NK-92 (cell line): ENCODE data around the gene CNTNAP2.
"Not testable (repeated sequence)": the region's sequence is repeated elsewhere in the genome, so short reads cannot be mapped to it uniquely, and the experiment has no call there.

Experiments
- DNase-seq: peaks from one replicate; lab custom pipeline; 2025; ENCODE audit not compliant: unreplicated experiment; lab: John Stamatoyannopoulos, UW

The CNTNAP2 gene

DNA sequence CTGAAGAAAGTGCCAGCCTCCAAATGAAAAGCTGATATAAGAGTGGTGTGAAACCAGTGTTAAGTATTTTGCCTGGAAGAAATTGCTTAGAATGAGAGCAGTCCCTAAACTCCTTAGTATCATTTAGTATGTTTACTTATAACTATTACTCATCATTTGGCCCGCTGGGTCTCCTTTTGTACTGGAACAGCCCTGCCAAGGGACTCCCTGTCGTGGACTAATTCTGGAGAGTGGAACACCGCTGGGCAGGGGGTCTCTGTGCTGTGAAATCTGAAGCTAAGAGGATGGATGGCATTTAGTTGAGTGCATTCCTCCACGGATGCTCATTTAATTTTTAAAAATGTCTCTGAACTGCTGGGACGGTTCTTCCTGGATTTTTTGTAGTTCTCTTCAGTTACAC lies 1584.1 kb downstream of the CNTNAP2 start:
- no peak for DNase-seq

DNA sequence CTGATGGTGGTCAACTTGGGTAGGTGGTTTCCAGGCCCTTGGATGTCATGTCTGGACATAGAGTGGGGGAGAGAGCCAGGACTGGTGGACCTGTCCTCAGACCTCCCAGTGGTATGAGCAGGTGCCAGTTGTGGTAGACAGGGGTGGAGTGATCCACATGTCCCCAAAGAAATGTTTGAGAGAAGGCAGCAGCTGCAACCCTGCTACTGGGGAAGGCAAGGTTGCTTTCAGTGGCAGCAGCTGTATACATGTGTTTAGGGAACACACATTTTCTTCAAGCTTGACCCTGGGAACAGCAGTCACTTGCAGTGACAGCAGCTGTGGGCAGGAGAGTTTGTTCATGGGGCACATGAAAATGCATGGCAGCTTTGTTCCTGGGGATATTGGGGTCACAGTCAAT lies 1591.3 kb downstream of the CNTNAP2 start:
- no peak for DNase-seq

DNA sequence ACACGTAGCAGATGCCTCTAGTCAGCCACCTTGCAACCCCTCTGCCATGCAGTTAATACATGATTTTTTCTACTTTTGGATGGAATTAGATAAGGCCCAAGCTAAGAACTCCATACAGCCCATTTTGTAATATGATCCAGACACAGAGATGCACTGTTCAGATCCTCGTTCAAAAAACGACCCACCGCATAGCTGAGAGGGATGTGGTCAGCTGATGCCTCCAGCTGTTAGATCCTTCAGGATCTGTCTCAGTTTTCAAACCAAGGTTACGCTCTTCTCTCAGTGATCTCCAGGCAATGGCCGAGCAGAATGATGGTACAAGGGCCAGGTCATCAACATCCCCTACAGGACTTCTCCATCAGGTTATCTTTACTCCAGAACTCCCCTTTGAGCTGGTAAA lies 1592.3 kb downstream of the CNTNAP2 start:
- no peak for DNase-seq

GRCh38 chr7:147711447-147711846 lies 1594.8 kb downstream of the CNTNAP2 start:
- no peak for DNase-seq

GRCh38 chr7:147721962-147722830 lies 1605.6 kb downstream of the CNTNAP2 start:
- DNase-seq: no peak

DNA sequence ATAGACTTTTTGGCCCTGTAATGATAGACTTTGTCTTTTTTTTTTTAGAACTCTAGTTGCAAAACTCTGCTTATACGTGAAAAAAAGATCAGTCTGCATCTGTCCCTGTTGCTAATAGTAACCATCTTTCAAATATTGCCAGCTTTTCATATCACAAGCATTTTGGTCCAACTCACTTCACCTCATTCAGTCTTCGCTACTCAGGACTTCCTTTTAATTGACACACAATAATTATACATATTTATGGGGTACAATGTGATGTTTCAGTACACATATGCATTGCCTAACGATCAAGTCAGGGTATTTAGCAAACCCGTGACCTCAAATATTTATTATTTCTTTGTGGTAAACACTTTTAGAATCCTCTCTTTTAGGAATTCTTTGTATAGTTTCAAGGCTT lies 1606.9 kb downstream of the CNTNAP2 start:
- DNase-seq: no peak

DNA sequence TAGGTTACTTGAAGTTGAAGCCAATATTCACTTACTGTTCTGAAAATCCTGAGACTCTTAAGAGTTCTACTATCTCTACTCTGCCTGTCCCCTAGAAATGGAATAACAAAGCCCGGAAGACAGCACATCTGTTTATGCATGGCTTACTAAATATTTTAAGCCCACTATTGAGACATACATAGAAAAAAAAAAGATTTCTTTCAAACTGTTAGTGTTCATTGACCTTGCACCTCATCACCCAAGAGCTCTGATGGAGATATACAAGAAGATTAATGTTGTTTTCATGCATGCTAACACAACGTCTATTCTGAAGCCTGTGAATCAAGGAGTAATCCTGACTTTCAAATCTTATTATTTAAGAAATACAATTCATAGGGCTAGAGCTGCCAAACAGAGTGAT lies 1614.7 kb downstream of the CNTNAP2 start:
- no peak for DNase-seq

GRCh38 chr7:147737559-147738214 lies 1621.1 kb downstream of the CNTNAP2 start:
- DNase-seq: not testable (repeated sequence)

- DNase-seq: no peak
These were observed 1625.7 kb downstream of the CNTNAP2 start for GRCh38 chr7:147742301-147742700.

GRCh38 chr7:147756300-147756699 lies 1639.7 kb downstream of the CNTNAP2 start:
- no peak for DNase-seq

DNA sequence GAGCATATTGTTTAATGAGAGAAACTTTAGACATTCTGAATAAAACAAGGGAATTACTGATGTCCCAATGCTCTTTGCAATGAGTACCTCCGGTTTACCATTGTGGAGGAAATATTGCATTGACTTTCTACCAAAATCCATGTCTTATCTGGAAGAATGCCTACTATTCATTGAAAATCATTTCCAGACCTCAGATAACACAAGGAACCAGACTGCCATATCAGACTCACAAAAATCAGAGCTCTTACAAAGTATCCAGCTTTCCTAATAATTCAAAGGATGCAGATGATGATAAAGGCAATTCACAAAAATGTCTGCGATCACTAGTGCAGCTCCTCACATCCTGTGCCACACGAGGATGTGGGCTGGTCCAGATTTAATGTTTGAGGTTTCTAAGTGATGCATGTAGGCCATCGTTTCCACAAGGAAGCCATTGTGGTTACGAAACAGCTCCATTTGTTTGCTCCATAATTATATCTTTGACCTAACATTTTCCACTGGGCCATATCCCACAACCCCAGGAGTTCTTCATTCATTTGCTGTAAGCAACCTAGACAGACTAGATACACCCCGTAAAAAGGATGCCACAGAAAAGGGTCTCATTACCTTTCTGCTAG lies 1642.8 kb downstream of the CNTNAP2 start:
- no peak for DNase-seq

- DNase-seq: no peak
These were observed 1648.7 kb downstream of the CNTNAP2 start for GRCh38 chr7:147765301-147765700.

DNA sequence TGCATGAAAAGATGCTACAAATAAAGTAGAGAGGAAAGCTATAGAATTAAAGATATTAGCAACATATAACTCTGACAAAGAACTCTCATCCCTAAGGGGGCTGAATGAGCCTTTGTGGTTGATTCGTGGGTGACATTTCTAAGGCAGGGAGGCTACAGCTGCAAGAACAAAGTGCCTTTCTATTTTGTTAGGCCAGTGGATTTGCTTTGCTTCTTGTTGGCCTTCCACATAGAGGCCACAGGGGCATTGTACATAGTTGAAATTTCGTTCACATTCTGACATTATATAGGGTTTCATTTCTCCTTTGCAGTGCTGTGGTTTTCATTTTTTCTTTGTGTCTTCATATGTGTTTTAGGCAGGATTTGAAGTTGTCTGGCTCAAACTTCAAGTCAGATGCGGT lies 1654.7 kb downstream of the CNTNAP2 start:
- no peak for DNase-seq

DNA sequence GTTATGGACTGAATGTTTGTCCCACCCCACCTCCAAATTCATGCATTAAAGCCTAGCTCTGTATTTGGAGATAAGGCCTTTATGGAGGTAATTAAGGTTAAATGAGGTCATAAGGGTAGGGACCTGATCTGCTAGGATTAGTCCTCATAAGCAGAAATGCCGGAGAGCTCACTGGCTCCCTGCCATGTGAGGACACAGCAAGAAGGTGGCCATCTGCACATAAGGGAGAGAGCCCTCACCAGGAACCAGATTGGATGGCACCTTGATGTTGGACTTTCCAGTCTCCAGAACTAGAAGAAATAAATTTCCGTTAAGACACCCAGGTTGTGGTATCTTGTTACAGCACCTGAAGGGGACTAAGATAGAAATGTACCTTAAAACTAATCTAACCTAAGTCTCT lies 1657.9 kb downstream of the CNTNAP2 start:
- no peak for DNase-seq

GRCh38 chr7:147775516-147776284 lies 1659.1 kb downstream of the CNTNAP2 start:
- DNase-seq: no peak

- no peak for DNase-seq
These were observed 1660.7 kb downstream of the CNTNAP2 start for GRCh38 chr7:147777309-147777708.

- DNase-seq: no peak
These were observed 1663.3 kb downstream of the CNTNAP2 start for GRCh38 chr7:147779949-147780348.

- DNase-seq: no peak
These were observed 1680.0 kb downstream of the CNTNAP2 start for GRCh38 chr7:147796581-147796980.

DNA sequence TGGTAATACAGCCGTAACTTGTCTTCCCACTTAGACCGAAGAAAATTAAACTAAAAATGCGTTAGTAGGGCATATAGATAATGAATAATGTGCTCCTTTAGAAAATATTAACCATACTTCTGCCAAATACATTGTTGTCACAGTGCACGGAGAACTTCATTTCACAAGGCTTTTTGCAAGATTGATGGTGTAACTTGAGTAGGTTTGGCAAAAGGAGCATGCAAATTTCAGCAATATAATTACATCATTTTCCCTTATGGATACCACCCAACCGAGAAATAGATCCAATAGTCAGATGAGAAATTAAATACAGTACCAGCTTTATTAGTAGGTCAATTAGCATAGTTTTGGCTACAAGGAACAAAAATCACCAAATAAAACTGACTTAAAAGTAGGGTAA lies 1681.4 kb downstream of the CNTNAP2 start:
- no peak for DNase-seq

DNA sequence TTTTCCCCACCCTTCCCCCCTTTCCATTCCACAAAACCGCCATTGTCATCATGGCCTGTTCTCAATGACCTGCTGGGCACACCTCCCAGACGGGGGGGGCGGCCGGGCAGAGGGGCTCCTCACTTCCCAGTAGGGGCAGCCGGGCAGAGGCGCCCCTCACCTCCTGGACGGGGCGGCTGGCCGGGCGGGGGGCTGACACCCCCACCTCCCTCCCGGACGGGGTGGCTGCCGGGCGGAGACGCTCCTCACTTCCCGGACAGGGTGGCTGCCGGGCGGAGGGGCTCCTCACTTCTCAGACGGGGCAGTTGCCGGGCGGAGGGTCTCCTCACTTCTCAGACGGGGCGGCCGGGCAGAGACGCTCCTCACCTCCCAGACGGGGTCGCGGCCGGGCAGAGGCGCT lies 1685.2 kb downstream of the CNTNAP2 start:
- DNase-seq: not testable (repeated sequence)

GRCh38 chr7:147803151-147803550 lies 1686.5 kb downstream of the CNTNAP2 start:
- DNase-seq: no peak
